Stimulated activated CD8-positive, alpha-beta memory T cell treated with anti-CD3 and anti-CD28 coated beads, Interleukin-7, amount 100 ng/mL, for 4 hours (primary cell): ENCODE results near the gene MORN3.
A peak's percentile ranks its signal among the peaks of the same experiment; 100 is the strongest.
"Not testable (repeated sequence)": the region's sequence is repeated elsewhere in the genome, so short reads cannot be mapped to it uniquely, and the experiment has no call there.

Experiments
- DNase-seq, 2 donors: peaks; one replicate each; pipeline ENCODE4 v3.0.0-alpha.2; 2020; ENCODE audit warnings: low read depth in 2 of 2

The MORN3 gene, protein sequence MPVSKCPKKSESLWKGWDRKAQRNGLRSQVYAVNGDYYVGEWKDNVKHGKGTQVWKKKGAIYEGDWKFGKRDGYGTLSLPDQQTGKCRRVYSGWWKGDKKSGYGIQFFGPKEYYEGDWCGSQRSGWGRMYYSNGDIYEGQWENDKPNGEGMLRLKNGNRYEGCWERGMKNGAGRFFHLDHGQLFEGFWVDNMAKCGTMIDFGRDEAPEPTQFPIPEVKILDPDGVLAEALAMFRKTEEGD

DNA sequence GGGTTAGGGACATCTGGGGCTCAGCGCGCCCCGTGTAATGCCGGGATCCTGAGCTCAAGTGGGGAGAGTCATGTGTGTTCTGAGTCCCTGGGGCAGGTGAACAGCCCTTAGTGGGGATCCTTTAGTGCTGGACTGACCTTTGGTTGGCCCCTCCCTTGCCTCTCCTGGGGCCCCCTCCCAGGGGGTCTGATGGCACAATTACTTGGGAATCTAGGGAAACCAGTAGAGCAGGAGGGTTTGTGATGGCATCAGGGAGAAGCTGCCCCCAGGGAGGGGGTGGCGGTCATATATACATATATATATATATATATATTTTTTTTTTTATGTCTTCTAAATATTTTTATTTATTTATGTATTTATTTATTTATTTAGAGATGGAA lies at the start of gene MORN3:
MORN3 (minus strand) TSS at position 134 of the 380 bp plus-strand sequence. CDS start 171 bp downstream, outside the sequence.
- no peak for DNase-seq

DNA sequence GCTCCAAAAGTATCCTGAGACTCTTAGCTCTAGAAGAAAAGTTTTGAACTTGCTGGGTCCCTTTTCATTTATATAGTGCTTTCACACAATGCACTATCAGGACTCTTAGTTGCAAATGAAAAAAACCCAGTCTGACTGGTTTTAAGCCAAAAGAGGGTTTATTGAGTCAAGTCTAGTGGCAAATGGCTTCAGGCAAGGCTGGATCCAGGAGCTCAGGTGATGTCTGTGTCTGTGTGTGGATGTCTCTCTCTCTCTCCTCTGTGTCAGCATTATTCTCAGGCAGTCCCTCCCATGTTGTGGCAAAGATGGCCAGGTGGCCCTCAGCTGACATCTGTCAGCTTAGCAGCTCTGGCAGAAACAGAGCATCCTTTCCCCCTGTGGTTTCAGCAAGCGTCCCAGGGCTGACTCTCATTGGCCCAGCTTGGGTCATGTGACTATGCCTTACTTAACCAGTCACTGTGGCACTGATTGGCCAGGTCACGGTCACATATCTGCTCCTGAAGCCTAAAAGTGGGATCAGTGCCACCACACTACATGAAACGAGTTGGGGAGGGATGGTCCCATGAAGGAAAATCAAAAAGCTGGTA lies 49.3 kb upstream of the MORN3 start:
- DNase-seq: no peak

DNA sequence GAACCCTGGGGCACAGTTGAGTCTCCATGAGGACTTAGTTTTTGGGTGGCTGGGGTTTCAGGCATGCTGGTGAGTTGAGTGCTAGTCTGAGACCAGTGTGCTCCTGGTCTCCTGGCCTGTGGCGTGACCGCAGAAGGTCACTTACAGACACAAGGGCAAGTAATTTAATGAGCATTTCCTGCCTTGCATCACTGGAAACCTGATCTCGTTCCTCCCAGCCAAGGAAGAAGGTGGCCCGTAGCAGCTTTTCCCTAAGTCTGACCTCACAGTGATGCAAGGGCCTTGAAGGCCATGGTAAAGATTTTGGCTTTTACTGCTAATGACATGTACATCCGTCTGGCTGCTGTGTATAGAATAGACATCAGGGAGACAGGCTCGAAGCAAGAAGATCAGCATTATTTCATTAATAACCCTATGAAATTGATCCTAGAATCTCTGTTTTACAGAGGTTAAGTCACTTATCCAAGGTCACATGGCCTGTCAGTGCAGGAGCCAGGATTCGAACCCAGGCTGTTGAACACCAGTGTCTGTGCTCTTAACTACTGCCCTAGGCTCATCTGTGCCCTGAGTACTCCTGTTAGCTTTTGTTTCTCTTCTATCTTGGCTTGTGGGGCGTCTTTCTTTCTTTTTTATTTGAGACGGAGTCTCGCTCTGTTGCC lies 47.7 kb upstream of the MORN3 start:
- DNase-seq: no peak

GRCh38 chr12:121715862-121716435 lies 46.5 kb upstream of the MORN3 start:
- DNase-seq: no peak

DNA sequence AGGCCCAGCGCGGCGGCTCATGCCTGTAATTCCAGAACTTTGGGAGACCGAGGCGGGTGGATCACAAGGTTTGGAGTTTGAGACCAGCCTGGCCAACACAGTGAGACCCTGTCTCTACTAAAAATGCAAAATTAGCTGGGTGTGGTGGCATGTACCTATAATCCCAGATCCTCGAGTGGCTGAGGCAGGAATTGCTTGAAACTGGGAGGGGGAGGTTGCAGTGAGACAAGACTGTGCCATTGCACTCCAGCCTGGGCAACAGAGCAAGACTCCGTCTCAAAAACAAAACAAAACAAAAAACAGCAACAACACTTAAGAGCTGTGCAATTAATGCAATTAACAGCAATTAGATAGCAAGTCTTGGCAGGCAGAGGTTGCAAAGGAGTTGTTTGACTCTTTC lies 45.6 kb upstream of the MORN3 start:
- not testable (repeated sequence) for DNase-seq

DNA sequence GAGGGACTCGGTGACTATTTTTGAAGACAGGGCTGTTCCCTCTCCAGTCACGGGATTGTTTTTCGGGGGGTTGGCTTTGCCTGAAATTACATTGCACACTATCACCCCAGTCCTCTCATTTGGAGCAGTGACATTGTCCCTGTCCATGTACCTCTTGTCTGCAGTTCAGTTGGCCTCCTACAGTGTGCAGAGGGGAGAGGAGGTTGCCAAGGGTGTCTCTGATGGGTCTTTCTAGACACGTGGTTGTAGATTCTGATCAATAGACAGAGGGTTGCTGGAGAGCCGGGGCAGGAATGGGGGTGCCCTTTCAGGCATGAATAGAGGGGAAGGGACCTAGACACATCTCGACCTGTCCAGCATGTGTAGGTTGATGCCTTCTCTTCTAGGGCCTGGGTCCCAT lies 44.3 kb upstream of the MORN3 start:
- no peak for DNase-seq

- DNase-seq: no peak
Observed at GRCh38 chr12:121713257-121713777, 43.9 kb upstream of the MORN3 start.

DNA sequence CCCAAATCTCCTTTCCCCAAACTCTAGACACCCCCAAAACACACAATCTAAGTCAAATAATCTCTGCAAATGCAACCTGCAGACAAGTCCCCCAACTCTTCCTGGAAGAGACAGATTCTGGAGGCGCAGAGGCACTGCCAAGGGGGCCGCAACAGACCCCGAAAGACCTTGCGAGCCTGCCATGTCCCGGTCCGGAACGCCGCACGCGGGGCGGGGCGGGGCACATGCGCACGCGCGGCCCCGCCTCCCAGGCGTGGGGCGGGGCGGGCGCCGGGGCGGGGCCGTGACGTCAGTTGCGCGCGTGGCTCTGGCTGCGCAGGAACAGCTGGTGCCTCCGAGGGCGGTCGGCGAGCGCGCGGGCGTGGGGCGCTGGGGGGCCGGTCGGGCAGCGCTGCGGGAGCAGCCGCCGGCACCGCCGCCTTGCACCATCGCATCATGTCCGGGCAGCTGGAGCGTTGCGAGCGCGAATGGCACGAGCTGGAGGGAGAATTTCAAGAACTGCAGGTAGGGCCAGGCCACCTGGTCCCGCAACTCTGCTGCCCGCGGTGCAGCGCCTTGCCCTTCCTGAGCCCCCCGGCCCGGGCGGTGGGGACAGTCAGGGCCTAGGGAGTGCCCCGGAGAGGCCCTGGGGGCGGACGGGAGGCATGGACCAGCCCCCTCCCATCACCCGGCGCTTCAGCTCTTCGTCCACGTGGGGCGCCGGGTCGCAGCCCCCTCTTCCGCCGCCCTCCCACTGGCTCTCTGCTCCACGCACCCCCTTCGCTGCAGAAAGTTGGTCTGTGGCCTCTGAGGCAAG lies 43.2 kb upstream of the MORN3 start, which contains the start of gene TMEM120B:
TMEM120B (plus strand) TSS at position 292 of the 796 bp plus-strand sequence; CDS start at position 436, 144 bp downstream.
- peak; percentile 64 to 79 for DNase-seq

DNA sequence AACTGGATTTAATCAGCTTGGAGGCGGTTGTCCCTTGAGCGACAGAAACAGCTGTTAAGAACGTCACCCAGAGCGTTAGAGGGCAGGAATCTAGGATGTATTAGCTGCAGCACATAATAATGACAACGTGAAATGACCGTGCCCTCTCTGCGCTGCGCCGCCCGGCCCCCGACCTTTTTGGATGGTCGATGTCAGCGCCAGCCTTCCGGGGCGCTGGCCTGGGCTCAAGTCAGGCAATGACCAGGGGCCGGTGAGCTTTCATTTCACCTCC lies 42.7 kb upstream of the MORN3 start:
- no peak for DNase-seq

- no peak for DNase-seq
Observed at GRCh38 chr12:121711361-121712189, 42.1 kb upstream of the MORN3 start.

GRCh38 chr12:121709478-121709961 lies 40.1 kb upstream of the MORN3 start:
- no peak for DNase-seq

- DNase-seq: not testable (repeated sequence)
Observed at GRCh38 chr12:121709064-121709424, 39.6 kb upstream of the MORN3 start.

DNA sequence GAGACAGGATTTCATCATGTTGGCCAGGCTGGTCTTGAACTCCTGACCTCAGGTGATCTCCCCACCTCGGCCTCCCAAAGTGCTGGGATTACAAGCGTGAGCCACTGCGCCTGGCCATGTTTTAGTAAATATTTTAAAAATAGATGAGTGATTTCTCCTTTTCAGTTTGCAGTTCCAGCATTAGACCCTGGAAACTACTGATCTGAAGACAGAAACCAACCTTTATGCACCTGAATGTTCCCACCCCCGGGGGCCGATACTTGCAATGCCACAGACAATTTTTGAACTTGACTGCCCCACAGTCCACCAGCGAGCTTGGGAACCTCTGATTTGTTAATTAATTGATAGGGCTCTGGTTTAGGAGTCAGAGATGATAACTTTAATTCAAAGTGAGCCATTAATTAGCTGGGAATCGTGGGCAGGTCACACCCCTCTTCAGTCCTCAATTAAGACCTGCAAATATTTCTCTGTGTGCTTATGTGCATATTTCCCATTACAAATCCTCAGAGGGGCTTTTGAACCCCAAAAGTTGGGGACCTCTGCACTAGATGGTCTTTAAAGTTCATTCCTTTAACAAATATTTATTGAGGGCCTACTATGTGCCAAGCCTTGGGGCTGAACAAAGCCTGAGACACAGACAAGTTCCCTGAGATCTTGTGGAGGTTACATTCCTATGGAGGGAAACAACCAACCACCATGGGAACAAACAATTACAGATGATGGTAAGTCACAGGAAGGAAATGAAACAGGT lies 39.0 kb upstream of the MORN3 start:
- no peak for DNase-seq

- no peak for DNase-seq
Observed at GRCh38 chr12:121705514-121705913, 36.1 kb upstream of the MORN3 start.

DNA sequence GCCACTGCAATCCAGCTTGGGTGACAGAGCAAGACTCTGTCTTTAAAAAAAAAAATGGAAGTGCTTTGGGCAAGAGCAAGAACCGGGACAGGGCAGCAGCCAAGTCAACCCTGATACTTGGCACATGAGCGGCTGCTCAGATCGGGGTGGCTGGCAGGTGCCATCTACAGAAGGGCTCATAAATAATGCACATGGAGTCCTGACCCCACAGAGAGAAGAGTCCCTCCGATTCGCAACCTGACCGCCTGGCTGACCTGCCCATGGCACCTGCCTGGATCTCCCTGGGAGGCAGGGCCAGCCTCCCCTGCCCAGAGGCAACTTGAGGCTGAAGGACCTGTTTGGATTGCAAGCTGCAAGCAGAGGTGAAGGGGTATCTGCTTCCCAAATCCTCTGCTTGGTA lies 33.5 kb upstream of the MORN3 start:
- DNase-seq: no peak

DNA sequence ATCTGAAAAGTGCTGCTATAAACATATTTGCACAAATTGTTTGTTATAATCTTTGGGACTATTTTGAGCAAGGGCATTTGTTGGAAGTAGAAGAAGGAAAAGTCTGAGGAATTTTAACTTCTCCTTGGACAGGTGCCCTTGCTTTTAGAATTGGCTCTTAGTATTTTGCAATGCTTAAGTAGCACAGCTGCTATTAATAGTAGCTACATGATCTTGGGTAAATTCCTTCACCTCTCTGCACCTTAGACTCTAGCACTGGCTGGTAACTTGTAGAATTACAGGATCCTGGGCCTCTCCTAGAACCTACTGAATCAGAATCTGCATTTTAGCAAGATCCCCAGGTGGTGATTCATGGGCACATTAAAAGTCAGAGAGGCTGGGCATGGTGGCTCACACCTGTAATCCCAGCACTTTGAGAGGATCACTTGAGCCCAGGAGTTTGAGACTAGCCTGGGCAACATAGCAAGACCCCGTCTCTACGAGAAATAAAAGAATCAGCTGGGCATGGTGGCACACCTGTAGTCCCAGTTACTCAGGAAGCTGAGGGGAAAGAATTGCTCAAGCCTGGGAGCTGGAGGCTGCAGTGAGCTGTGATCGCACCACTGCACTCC lies 32.3 kb upstream of the MORN3 start:
- DNase-seq: no peak

DNA sequence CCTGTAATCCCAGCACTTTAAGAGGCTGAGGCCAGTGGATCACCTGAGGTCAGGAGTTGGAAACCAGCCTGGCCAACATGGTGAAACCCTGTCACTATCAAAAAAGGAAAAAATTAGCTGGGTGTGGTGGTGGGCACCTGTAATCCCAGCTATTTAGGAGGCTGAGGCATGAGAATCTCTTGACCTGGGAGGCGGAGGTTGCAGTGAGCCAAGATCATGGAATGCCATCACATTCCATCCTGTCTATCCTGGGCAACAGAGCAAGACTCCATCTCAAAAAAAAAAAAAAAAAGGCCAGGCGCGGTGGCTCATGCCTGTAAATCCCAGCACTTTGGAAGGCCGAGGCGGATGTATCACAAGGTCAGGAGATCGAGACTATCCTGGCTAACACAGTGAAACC lies 28.4 kb upstream of the MORN3 start:
- not testable (repeated sequence) for DNase-seq

GRCh38 chr12:121697093-121697698 lies 27.7 kb upstream of the MORN3 start:
- no peak for DNase-seq

- DNase-seq: no peak
Observed at GRCh38 chr12:121693155-121693687, 23.8 kb upstream of the MORN3 start.
